Breast epithelium (tissue), 4 donors: Measurements from ENCODE around the gene TPPP. TPM values are rescaled to one million over a fixed set of nuclear protein-coding genes. Genes with fewer than 3 reads are reported as not detected.

Experiments used
- DNase-seq, 2 donors: peaks; one replicate each; pipeline ENCODE4 v3.0.0-alpha.2; 2019; ENCODE audit warnings: low spot score in 2 of 2
- H3K27ac ChIP-seq, 2 donors: fragments of 200-600 bp; sonication (generic) in 1 of 2; one replicate each; pipeline ENCODE4 v1.5.1; 2016 to 2019; ENCODE audit warnings: mild to moderate bottlenecking in 1 of 2
- H3K27me3 ChIP-seq, 2 donors: fragments of 200-600 bp; sonication (generic) in 1 of 2; one replicate each; pipeline versions ENCODE4 v1.5.1 to v1.6.0; 2017 to 2019; ENCODE audit warnings: control low read depth in 1 of 2, mild to moderate bottlenecking in 1 of 2
- H3K36me3 ChIP-seq: fragments of 200-600 bp; one replicate; pipeline ENCODE4 v1.5.1; 2019
- H3K4me1 ChIP-seq, 2 donors: fragments of 200-600 bp; sonication (generic); one replicate each; pipeline ENCODE4 v1.5.1; 2016 to 2019; ENCODE audit warnings: control low read depth in 1 of 2
- H3K4me3 ChIP-seq, 3 donors: fragments of 200-600 bp; sonication (generic); 1 replicate in 2 of 3; 2 replicates in 1 of 3; pipeline ENCODE4 v1.5.1; 2016 to 2019; ENCODE audit warnings: mild to moderate bottlenecking in 3 of 3, moderate library complexity in 2 of 3
- H3K9me3 ChIP-seq, 2 donors: fragments of 200-600 bp; sonication (generic) in 1 of 2; one replicate each; pipeline ENCODE4 v1.5.1; 2016 to 2019; ENCODE audit warnings: control low read depth in 1 of 2
- CTCF ChIP-seq, 3 donors: fragments of 450-650 bp; IDR thresholded peaks; one replicate each; pipeline ENCODE4 v1.5.1; 2016 to 2017; ENCODE audit warnings: antibody characterized with exemption in 3 of 3, mild to moderate bottlenecking in 3 of 3, moderate library complexity in 3 of 3
- POLR2A ChIP-seq: fragments of 450-650 bp; IDR thresholded peaks from one replicate; pipeline ENCODE4 v1.6.1; 2016; ENCODE audit warnings: antibody characterized with exemption, mild to moderate bottlenecking, moderate library complexity
- POLR2AphosphoS5 ChIP-seq, 3 donors: sonication (generic); formaldehyde crosslinking; IDR thresholded peaks; one replicate each; pipeline ENCODE4 v1.6.1; 2017; ENCODE audit warnings: antibody characterized with exemption in 3 of 3
- intact Hi-C: fragments of 100-400 bp; cut with DNase I; formaldehyde crosslinking; loops from one replicate; pipeline ENCODE4 v1.15.1; 2023; ENCODE audit warnings: low total_unique reads
- total RNA-seq, 3 donors: library from RNA; depleted of rRNA; stranded (reverse); fragments of >200 nt; gene quantifications; one replicate each; pipeline ENCODE4 v1.1.0, GENCODE V29; 2016

Gene TPPP
- total RNA-seq, 3 donors from 2014 or later = 2.9 to 4.3 (median 3.4) TPM

DNA sequence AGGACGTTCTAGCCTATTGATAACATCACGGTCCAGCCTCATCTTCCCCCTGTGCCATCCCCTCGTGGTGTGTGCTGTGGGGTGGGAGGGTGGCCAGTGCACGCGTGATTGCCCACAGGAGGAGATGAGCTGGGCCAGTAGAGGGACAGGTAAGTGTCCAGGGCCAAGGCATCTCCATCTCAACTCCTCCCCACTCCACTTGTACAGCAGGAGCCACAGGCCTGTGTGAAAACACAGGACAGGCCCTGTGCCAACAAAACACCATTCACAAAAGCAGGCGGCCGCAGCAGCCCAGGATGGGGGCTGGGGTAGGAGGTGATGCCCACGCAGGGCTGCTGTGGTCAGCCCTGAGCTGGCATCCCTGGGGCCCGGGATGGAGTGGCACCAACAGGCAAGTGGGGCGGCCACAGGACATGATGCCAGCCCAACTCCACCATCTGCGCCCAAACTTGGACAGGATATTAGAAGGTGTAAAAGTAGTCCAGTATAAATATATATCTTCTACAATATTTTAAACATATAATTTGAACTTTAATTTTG lies 32.6 kb downstream of the TPPP start:
- DNase-seq = peak in 1 of 2 donors; percentile 38
- TF ChIP-seq POLR2AphosphoS5 (IDR thresholded peaks at IDR 0.05) (no peak), POLR2A (no peak), CTCF (IDR thresholded peaks at IDR 0.05) (no peak)
- H3K27me3 ChIP-seq = no peaks in the 10 kb centered on the region
- no peaks in the 10 kb centered on the region for H3K36me3 ChIP-seq
- H3K4me1 ChIP-seq = no peaks in the 10 kb centered on the region
- intact Hi-C loops = no loop called here
- H3K4me3 ChIP-seq = no peak overlapping the region
- H3K27ac ChIP-seq = no peak overlapping the region
- H3K9me3 ChIP-seq = no peaks in the 10 kb centered on the region

GRCh38 chr5:659496-660263 lies 33.5 kb downstream of the TPPP start:
- no peak overlapping the region for H3K4me3 ChIP-seq
- TF ChIP-seq POLR2AphosphoS5 (IDR thresholded peaks at IDR 0.05) (no peak), CTCF (IDR thresholded peaks at IDR 0.05) (no peak), POLR2A (no peak)
- no peak overlapping the region for H3K27ac ChIP-seq
- intact Hi-C loops = no loop called here
- H3K9me3 ChIP-seq = no peaks in the 10 kb centered on the region
- no peaks in the 10 kb centered on the region for H3K27me3 ChIP-seq
- H3K36me3 ChIP-seq = no peaks in the 10 kb centered on the region
- H3K4me1 ChIP-seq = no peaks in the 10 kb centered on the region
- DNase-seq = peak in 1 of 2 donors; percentile 38

DNA sequence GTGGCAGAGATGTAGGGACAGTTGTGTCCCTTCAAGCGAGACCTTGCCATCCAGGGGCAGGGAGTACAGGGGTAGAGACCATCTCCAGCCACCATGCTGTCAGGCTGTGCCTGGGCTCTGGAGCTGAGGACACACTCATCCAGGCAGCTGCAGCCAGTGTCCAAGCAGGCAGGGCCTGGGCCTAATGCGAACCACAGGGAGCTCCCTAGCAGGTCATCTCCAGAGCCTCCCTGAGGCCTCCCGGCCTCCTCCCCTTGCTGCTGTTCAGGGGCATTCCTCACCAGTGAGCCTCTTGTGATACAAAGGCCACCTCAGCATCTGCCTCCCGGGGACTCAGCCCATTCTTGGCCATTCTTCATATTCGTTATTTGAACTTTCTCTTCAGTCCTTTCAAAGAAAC lies 35.0 kb downstream of the TPPP start:
- intact Hi-C loops = no loop called here
- no peak overlapping the region for H3K27ac ChIP-seq

DNA sequence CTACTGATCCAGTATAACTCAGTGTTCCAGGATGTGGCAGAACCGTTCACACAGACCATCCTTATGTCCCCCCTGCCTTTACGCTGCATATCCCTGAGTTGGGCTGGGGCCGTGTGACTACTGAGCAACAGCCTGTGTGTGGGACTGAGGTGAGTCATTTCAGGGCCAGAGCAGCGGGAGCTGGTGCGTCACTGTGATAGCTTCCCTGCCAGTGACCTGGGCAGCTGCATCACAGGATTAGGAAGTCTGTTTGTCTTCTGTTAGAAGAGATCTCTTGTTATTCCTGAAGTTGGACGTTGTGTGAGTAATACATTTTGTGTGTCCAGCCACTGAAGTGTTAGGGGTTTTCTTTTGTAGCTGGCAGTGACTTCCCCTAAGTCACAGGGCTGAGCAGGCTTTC lies 35.6 kb downstream of the TPPP start:
- Histone ChIP-seq H3K27me3 (no peaks in the 10 kb centered on the region), H3K4me3 (no peak overlapping the region), H3K4me1 (no peaks in the 10 kb centered on the region), H3K9me3 (no peaks in the 10 kb centered on the region), H3K36me3 (no peaks in the 10 kb centered on the region), H3K27ac (no peak overlapping the region)
- DNase-seq = peak in 1 of 2 donors; percentile 15
- intact Hi-C loops = no loop called here
- TF ChIP-seq POLR2A = no peak
- no peak for TF ChIP-seq POLR2AphosphoS5 (IDR thresholded peaks at IDR 0.05)
- no peak for TF ChIP-seq CTCF (IDR thresholded peaks at IDR 0.05)

More for the DNA sequence above, 35.0 kb downstream of the TPPP start:
- Histone ChIP-seq H3K27me3 (no peaks in the 10 kb centered on the region), H3K4me1 (no peaks in the 10 kb centered on the region), H3K9me3 (no peaks in the 10 kb centered on the region), H3K4me3 (no peak overlapping the region), H3K36me3 (no peaks in the 10 kb centered on the region)
- TF ChIP-seq POLR2A = no peak
- no peak for TF ChIP-seq POLR2AphosphoS5 (IDR thresholded peaks at IDR 0.05)
- DNase-seq = peak in 1 of 2 donors; percentile 20

DNA sequence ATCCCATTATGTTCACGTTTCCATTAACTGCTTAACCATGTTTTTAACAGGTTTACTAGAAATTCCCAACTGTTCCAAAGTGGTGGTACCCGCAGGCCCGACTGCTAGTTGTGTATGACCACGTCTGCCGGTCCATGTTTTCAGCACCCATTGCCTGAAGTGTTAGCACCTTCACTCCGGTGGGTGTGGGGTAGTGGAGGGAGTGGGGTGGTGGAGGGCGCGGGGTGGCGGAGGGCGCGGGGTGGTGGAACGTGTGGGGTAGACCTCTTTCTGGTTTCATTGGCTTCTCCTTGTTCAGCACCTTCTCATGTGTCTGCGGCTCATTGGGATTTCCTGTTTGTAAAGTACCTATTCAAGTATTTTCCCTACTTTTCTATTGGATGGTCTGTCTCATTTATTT lies 37.7 kb downstream of the TPPP start:
- Histone ChIP-seq H3K27ac (no peak overlapping the region), H3K36me3 (no peaks in the 10 kb centered on the region), H3K4me1 (no peaks in the 10 kb centered on the region), H3K27me3 (no peaks in the 10 kb centered on the region), H3K4me3 (no peak overlapping the region), H3K9me3 (no peaks in the 10 kb centered on the region)
- peak in 1 of 2 donors; percentile 22 for DNase-seq
- TF ChIP-seq POLR2A (no peak), CTCF (IDR thresholded peaks at IDR 0.05) (no peak), POLR2AphosphoS5 (IDR thresholded peaks at IDR 0.05) (no peak)
- intact Hi-C loops = no loop called here
